Dendritic cell treated with granulocyte-macrophage colony-stimulating factor and Interleukin-4, amounts not matched to agents 40 ng/mL and 50 ng/mL, for 4 days (primary cell): ENCODE results near the gene GLOD4.
"Not testable (repeated sequence)": the region's sequence is repeated elsewhere in the genome, so short reads cannot be mapped to it uniquely, and the experiment has no call there.

Source experiments
- H3K27ac Mint-ChIP-seq: one replicate; pipeline ENCODE4 v1.8.0; 2022; ENCODE audit warnings: mild to moderate bottlenecking, mixed read lengths
- H3K27me3 Mint-ChIP-seq: one replicate; pipeline ENCODE4 v1.8.0; 2022; ENCODE audit warnings: mild to moderate bottlenecking, mixed read lengths
- H3K36me3 Mint-ChIP-seq: one replicate; pipeline ENCODE4 v1.8.0; 2022; ENCODE audit warnings: low read depth, mixed read lengths
- H3K4me1 Mint-ChIP-seq: one replicate; pipeline ENCODE4 v1.8.0; 2022; ENCODE audit warnings: low read depth, mixed read lengths
- H3K4me3 Mint-ChIP-seq: one replicate; pipeline ENCODE4 v1.8.0; 2022; ENCODE audit warnings: mild to moderate bottlenecking, moderate library complexity, mixed read lengths
- H3K9me3 Mint-ChIP-seq: one replicate; pipeline ENCODE4 v1.8.0; 2022; ENCODE audit warnings: mixed read lengths
- intact Hi-C: fragments of 100-400 bp; cut with micrococcal nuclease; formaldehyde crosslinking; loops from one replicate; pipeline ENCODE4 v1.15.0; 2022

GLOD4 gene

DNA sequence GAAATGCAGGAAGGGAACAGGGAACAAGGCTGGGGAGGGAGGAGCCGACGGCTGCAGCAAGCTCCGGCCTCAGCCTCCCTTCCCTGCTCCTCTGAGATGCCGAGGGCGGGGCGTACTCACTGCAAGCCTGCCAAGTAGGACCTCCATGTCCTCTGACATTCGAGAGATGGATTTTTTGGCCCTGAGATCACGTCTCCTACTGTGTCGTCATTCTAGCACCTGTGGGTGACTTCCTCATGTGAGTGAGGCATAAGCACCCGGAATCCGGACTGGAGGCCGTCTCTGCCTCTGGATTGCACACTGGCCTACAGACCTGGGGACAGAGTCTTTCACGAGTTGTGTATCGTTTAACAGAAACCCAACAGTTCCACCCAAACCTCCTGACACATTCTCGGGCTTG lies 14.5 kb upstream of the GLOD4 start:
- Mint-ChIP-seq H3K4me3 (no peak overlapping the region), H3K27me3 (peaks cover 4% of the 10 kb centered on the region), H3K9me3 (no peaks in the 10 kb centered on the region), H3K36me3 (peaks cover 19% of the 10 kb centered on the region), H3K4me1 (peaks cover 9% of the 10 kb centered on the region), H3K27ac (no peak overlapping the region)
- intact Hi-C loops = no loop called here

DNA sequence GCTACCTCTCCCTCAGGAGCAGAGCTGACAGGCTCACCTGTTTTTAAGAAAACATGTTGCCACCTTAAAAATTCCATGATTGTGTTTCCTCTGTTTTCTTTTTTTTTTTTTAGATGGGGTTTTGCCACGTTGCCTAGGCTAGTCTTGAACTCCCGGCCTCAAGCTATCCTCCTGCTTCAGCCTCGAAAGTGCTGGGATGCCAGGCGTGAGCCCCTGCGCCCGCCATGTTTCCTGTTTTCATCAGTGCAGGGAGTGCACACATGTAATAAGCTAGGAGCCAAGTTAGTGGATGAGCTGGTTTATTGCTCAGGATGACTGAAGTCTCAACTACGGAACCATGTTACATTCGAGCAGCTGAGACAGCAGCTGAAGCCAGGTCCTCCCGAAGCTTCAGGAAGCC lies 13.6 kb upstream of the GLOD4 start:
- H3K4me3 Mint-ChIP-seq = no peak overlapping the region
- H3K27ac Mint-ChIP-seq = no peak overlapping the region
- H3K27me3 Mint-ChIP-seq = peaks cover 2% of the 10 kb centered on the region
- peaks cover 9% of the 10 kb centered on the region for H3K4me1 Mint-ChIP-seq
- peaks cover 28% of the 10 kb centered on the region for H3K36me3 Mint-ChIP-seq
- no peaks in the 10 kb centered on the region for H3K9me3 Mint-ChIP-seq
- intact Hi-C loops = loop anchor here (1.0 kb wide), 1 partner anchor 186 kb away; no protein-coding TSS in a partner anchor

DNA sequence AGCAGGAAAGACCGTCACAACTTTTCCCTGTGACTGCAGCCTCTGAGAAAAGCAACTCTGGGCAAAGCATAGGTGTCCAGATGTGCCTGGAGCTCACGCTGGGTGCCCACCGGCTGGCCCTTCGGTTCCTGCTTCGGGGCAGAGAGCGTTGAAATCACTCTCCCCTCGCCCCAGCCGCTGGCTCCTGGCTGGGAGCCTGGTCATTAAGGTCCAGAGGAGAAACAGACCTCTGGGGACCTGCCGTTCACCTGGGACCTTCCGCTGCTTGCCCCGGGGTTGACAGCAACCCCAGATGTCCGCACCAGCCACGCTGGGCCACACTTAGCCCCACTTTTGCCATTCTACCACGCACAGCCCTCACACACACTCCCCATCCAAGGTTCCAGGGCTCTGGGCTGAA lies 13.2 kb upstream of the GLOD4 start:
- intact Hi-C loops = loop anchor here (1.0 kb wide), 1 partner anchor 186 kb away; no protein-coding TSS in a partner anchor
- Mint-ChIP-seq H3K36me3 (peaks cover 32% of the 10 kb centered on the region), H3K27me3 (peaks cover 2% of the 10 kb centered on the region), H3K4me1 (peaks cover 9% of the 10 kb centered on the region), H3K9me3 (no peaks in the 10 kb centered on the region), H3K27ac (no peak overlapping the region), H3K4me3 (no peak overlapping the region)

DNA sequence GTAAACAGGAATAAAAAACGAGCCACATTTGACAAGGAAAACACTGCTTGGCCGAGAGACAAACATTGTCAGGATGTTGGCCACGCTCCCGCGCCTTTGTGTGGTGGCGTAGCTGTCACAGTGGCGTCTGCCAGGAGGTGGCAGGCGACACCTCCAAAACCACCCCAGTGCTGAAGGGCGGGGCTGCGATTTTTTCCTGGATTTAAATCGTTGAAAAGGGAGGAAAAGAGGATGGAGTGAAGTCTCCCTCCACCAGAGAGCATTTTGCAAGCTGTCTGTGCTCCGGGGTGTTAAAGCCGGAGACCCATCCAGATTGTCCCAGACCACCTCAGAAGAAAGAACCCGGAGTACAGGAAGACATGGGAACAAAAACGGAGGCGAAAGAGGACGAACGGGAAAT lies 12.8 kb upstream of the GLOD4 start:
- intact Hi-C loops = loop anchor here (1.0 kb wide), 1 partner anchor 186 kb away; no protein-coding TSS in a partner anchor
- Mint-ChIP-seq H3K27me3 (peaks cover 2% of the 10 kb centered on the region), H3K4me3 (peak overlapping the region; percentile 53), H3K9me3 (no peaks in the 10 kb centered on the region), H3K27ac (no peak overlapping the region), H3K36me3 (peaks cover 36% of the 10 kb centered on the region), H3K4me1 (peaks cover 9% of the 10 kb centered on the region)

DNA sequence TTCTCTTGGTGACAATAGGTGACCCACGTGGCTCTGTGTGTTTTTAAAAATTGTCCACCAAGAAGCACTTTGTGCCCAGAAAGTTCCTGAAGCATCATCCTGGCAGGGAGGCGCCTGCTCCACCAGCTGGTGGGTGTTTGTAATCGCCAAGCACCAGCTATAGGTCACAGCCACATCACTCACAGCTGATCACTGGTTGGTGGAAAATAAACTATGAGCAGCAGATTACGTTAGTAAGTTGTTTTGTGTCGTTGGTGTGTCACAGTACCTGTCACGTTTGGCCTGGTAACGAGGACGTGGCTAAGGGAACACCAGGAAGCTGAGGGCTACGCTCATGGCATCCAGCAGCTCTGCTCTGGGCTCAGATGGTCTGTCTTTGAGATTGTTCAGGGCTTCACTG lies 10.2 kb upstream of the GLOD4 start:
- H3K27me3 Mint-ChIP-seq = peaks cover 2% of the 10 kb centered on the region
- H3K9me3 Mint-ChIP-seq = no peaks in the 10 kb centered on the region
- peaks cover 62% of the 10 kb centered on the region for H3K36me3 Mint-ChIP-seq
- no peak overlapping the region for H3K4me3 Mint-ChIP-seq
- no peak overlapping the region for H3K27ac Mint-ChIP-seq
- intact Hi-C loops = no loop called here
- peaks cover 9% of the 10 kb centered on the region for H3K4me1 Mint-ChIP-seq

DNA sequence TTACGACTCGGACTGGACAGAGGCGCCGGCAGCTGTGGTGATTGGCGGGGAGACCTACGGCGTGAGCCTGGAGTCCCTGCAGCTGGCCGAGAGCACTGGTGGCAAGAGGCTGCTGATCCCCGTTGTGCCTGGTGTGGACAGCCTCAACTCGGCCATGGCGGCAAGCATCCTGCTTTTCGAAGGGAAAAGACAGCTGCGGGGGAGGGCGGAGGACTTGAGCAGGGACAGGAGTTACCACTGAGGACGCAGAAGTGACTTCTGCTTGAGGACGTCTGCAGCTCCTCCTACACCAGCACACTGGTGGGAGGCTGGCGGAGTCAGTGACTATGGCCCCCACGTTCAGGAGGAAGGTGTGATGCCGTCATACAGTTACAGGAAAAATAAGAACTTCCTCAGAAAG lies 9.7 kb upstream of the GLOD4 start:
- intact Hi-C loops = no loop called here
- H3K4me1 Mint-ChIP-seq = peaks cover 9% of the 10 kb centered on the region

DNA sequence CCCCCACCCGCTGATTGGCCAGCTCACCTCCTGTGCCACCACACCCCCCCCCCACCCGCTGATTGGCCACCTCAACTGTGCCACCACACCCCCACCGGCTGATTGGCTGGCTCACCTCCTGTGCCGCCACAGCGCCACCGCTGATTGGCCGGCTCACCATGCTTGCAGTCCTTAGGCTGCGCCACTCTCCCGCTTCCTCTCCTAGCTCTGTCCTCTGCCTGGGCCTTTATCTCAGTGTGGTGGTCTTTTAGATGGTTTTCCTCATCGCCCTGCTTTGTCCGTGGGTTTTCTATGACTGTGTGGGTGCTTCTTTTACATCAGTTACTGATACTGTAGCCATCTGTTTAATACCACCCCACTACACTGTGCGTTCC lies 8.8 kb upstream of the GLOD4 start:
- H3K4me3 Mint-ChIP-seq, intact Hi-C loops, H3K4me1 Mint-ChIP-seq, H3K27me3 Mint-ChIP-seq, H3K27ac Mint-ChIP-seq, H3K9me3 Mint-ChIP-seq: not testable (repeated sequence)
- H3K36me3 Mint-ChIP-seq = peaks cover 76% of the 10 kb centered on the region

More for the DNA sequence above, 9.7 kb upstream of the GLOD4 start:
- Mint-ChIP-seq H3K27me3 (peaks cover 2% of the 10 kb centered on the region), H3K4me3 (no peak overlapping the region), H3K9me3 (no peaks in the 10 kb centered on the region), H3K36me3 (peaks cover 67% of the 10 kb centered on the region), H3K27ac (no peak overlapping the region)

DNA sequence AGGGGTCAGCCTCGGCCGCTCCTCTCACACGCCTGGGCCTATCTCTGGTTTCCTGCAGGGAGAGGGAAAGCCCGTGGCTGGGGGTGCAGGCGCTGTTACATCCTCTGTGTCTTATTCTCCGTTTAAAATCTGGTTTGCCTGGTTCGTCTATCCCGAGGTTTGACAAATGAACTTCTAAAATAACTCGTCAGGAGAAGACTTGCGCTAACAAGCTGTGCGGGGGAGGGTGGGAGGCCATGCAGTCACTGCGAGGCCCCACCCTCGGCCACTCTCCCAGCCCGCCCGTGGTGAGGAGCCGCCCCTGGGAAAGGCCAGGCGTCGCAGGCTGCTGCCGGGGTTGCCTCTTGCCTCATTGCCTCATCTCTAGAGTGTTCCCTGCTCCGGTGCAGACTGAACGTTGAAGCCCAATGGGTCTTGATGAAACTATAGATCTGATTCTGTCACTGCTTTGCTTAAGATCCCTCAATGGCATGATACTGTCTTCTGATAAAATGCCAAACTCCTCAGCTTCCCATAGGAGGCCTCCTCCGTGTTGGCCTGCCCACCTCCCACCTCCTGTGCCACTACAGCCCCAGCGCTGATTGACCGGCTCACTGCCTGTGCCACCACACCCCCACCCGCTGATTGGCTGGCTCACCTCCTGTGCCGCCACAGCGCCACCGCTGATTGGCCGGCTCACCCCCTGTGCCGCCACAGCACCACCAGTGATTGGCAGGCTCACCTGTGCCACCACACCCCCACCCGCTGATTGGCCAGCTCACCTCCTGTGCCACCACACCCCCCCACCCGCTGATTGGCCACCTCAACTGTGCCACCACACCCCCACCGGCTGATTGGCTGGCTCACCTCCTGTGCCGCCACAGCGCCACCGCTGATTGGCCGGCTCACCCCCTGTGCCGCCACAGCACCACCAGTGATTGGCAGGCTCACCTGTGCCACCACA lies 8.1 kb upstream of the GLOD4 start:
- intact Hi-C loops, H3K4me1 Mint-ChIP-seq, H3K27me3 Mint-ChIP-seq, H3K4me3 Mint-ChIP-seq, H3K27ac Mint-ChIP-seq, H3K9me3 Mint-ChIP-seq: not testable (repeated sequence)
- H3K36me3 Mint-ChIP-seq = peaks cover 76% of the 10 kb centered on the region

DNA sequence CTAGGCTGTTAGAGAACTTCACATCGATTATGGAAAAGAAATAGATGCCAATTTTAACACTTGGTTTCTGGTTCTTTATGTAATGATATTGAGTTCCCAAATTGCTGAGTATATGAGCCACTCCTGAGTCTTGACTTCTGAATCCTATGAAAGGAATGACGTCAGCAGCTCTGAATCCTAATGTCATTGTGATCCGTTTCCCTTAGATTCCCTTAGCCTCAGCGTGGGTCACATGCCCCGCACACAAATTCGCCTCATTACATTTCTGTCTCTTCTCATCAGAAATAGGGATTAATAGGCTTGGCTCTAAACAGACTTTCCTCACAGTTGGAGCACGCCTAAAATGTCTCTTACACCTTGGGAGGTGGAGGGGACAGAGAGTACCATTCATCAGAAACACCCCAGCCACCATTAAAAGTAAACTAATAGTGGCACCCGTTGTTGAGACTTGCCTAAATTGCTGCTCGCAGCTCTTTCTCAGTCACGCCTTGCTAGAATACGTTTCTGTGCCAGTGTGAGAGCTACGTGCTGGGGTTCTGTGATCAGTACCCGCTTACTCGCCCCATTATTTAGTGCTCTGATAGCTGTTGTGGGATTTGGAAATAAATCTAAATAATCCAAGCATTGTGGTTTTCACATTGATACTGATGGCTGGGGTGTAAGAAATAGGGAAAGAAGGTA lies 7.2 kb upstream of the GLOD4 start:
- Mint-ChIP-seq H3K36me3 (peaks cover 79% of the 10 kb centered on the region), H3K27ac (no peak overlapping the region), H3K4me1 (peaks cover under 1% of the 10 kb centered on the region), H3K4me3 (no peak overlapping the region), H3K27me3 (no peaks in the 10 kb centered on the region), H3K9me3 (no peaks in the 10 kb centered on the region)
- intact Hi-C loops = no loop called here

DNA sequence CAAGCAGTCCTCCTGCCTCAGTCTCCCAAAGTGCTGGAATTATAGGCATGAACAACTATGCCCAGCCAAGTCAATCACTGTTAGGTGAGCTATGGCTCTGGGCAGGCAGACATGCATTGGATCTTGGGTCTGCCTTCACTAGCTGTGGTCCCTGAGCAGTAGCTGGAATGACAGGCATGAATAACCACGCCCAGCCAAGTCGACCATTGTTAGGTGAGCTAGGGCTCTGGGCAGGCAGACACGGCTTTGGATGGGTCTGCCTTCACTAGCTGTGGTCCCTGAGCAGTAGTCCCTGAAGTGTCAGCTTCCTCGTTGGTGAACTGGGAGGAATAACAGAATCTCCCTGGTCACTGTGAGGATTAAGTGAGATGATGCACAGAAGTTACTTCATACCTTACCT lies 6.5 kb upstream of the GLOD4 start:
- H3K4me1 Mint-ChIP-seq = no peaks in the 10 kb centered on the region
- H3K4me3 Mint-ChIP-seq = no peak overlapping the region
- H3K27me3 Mint-ChIP-seq = no peaks in the 10 kb centered on the region
- H3K9me3 Mint-ChIP-seq = no peaks in the 10 kb centered on the region
- no peak overlapping the region for H3K27ac Mint-ChIP-seq
- H3K36me3 Mint-ChIP-seq = peaks cover 86% of the 10 kb centered on the region
- intact Hi-C loops = no loop called here

DNA sequence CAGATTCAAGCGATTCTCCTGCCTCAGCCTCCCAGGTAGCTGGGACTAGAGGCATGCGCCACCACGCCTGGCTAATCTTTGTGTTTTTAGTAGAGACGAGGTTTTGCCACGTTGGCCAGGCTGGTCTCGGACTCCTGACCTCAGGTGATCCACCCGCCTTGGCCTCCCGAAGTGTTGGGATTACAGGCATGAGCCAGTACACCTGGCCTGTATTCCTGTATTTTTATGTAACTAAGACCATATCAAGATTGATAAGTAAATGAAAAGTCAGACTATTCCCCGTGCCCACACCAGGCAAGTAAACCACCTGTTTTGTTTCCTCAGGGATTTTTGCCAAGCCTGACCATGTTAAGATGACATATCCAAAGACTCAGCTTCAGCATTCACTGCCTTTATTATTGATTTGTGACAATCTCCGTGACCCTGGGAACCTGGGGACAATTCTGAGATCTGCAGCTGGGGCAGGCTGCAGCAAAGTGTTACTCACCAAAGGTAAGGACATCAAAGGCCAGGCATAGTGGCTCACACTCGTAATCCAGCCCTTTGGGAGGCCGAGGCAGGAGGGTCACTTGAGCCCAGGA lies 5.7 kb upstream of the GLOD4 start:
- Mint-ChIP-seq H3K36me3 (peaks cover 80% of the 10 kb centered on the region), H3K27me3 (no peaks in the 10 kb centered on the region), H3K27ac (no peak overlapping the region), H3K4me3 (no peak overlapping the region), H3K9me3 (no peaks in the 10 kb centered on the region), H3K4me1 (peaks cover 7% of the 10 kb centered on the region)
- intact Hi-C loops = no loop called here

DNA sequence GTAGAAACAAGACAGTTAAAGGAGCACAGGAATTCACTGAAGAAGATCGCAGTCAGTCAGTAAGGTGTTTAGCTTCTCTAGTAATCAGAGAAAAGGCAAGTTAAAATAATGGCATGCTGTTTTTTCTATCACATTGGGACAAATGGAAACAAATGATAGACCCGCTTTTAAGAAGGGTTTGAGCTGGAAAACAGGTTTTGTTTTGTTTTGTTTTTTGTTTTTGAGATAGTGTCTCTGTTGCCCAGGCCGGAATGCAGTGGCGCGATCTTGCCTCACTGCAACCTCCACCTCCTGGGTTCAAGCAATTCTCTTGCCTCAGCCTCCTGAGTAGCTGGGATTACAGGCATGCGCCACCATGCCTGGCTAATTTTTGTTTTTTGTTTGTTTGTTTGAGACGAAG lies 3.8 kb upstream of the GLOD4 start:
- Mint-ChIP-seq H3K36me3 (peaks cover 73% of the 10 kb centered on the region), H3K4me1 (peaks cover 17% of the 10 kb centered on the region)
- H3K9me3 Mint-ChIP-seq, intact Hi-C loops, H3K27me3 Mint-ChIP-seq, H3K27ac Mint-ChIP-seq, H3K4me3 Mint-ChIP-seq: not testable (repeated sequence)

DNA sequence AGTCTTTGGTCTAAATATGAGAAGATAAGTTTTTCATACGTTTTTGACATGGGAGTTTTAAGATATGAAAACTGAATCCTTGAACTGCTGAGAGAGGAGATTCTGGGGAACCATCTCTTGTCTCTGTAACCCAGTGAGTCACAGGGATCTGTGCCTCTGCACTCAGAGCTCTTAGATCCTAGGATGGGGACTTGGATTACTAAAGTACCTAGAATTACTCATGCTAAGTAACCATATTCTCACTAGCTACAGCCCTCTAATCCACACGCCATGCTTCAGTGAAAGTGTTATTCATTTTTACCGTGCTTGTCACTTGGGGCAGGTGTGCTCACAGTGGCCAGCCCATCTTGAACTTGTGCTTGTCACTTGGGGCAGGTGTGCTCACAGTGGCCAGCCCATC lies 2.1 kb upstream of the GLOD4 start:
- Mint-ChIP-seq H3K36me3 (peaks cover 67% of the 10 kb centered on the region), H3K9me3 (no peaks in the 10 kb centered on the region), H3K27me3 (no peaks in the 10 kb centered on the region), H3K4me1 (peaks cover 23% of the 10 kb centered on the region), H3K27ac (no peak overlapping the region), H3K4me3 (no peak overlapping the region)
- intact Hi-C loops = loop anchor here (5.0 kb wide), 1 partner anchor 213 kb away; the partner anchor contains the start of gene TIMM22

DNA sequence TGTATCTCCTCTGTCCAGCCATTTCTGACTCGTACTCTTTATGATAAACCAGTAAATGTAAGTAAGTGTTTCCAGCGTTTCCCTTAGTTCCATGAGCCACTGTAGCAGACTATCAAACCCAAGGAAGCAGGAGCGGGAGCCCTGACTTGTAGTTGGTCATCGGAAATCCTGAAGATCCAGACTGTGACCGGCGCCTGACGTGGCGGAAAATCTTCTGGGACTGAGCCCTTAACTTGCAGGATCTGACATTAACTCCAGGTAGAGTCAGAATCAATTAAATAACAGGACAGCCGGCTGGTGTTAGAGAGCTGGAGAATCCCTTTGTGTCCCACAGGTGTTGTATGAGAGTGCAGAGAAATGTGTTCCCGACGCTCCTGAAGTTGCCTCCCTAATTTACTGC lies 4.0 kb downstream of the GLOD4 start:
- H3K36me3 Mint-ChIP-seq = peaks cover 84% of the 10 kb centered on the region
- no peaks in the 10 kb centered on the region for H3K9me3 Mint-ChIP-seq
- peaks cover 26% of the 10 kb centered on the region for H3K4me1 Mint-ChIP-seq
- H3K4me3 Mint-ChIP-seq = no peak overlapping the region
- H3K27ac Mint-ChIP-seq = no peak overlapping the region
- H3K27me3 Mint-ChIP-seq = no peaks in the 10 kb centered on the region
- intact Hi-C loops = no loop called here
